B cell (primary cell): ENCODE results near the gene KRT12. TPM values are rescaled to one million over a fixed set of nuclear protein-coding genes. Genes with fewer than 3 reads are reported as not detected.

Source experiments
- ATAC-seq: fragments of 200-7000 bp; cut with Tn5 transposase; one replicate; pipeline ENCODE4 v1.10.0; 2021; ENCODE audit warnings: low read depth, mild to moderate bottlenecking, moderate number of reproducible peaks, moderate library complexity
- CTCF ChIA-PET: fragments of 350-600 bp; sonication (Branson Sonifier 250); formaldehyde crosslinking; loops from one replicate; lab custom pipeline; 2021; ENCODE audit warnings: antibody characterized with exemption, inconsistent platforms; lab: Charles Lee
- POLR2A ChIA-PET: fragments of 350-600 bp; sonication (Branson Sonifier 250); formaldehyde crosslinking; loops from one replicate; lab custom pipeline; 2021; ENCODE audit warnings: antibody characterized with exemption; lab: Charles Lee
- DNase-seq: peaks from one replicate; pipeline ENCODE4 v3.0.0; 2013
- H2AFZ ChIP-seq: 2 replicates; pipeline ENCODE4 v1.6.1; 2012; ENCODE audit warnings: mild to moderate bottlenecking, low read depth, low read length; ENCODE audit not compliant: insufficient read depth, poor library complexity, severe bottlenecking
- H3K27ac ChIP-seq, 2 donors: 1 replicate in 1 of 2; 2 replicates in 1 of 2; pipeline ENCODE4 v1.5.1; 2012 to 2013; ENCODE audit warnings: low read length in 2 of 2, mild to moderate bottlenecking in 2 of 2, moderate library complexity in 1 of 2
- H3K27me3 ChIP-seq, 4 experiments: fragments of 200-600 bp in 1 of 4; sonication (generic) in 1 of 4; replicated peaks in 1 of 4; 1 replicate in 2 of 4; 2 replicates in 2 of 4; pipeline versions ENCODE4 v1.6.1 to v1.7.0; 2013 to 2016; ENCODE audit warnings: low read length in 3 of 4, mild to moderate bottlenecking in 2 of 4, mixed read lengths in 1 of 4, moderate library complexity in 1 of 4; ENCODE audit not compliant: insufficient read depth in 4 of 4, control insufficient read depth in 3 of 4; ENCODE audit errors: control extremely low read depth in 1 of 4
- H3K36me3 ChIP-seq, 2 experiments: replicated peaks in 1 of 2; 1 replicate in 1 of 2; 2 replicates in 1 of 2; pipeline versions ENCODE4 v1.6.1 to v1.7.1; 2013; ENCODE audit warnings: low read length in 1 of 2; ENCODE audit not compliant: insufficient read depth in 2 of 2, control insufficient read depth in 1 of 2; ENCODE audit errors: control extremely low read depth in 1 of 2, extremely low read depth in 1 of 2
- H3K4me1 ChIP-seq, 2 donors: fragments of 200-600 bp in 1 of 2; sonication (generic) in 1 of 2; 1 replicate in 1 of 2; 2 replicates in 1 of 2; pipeline versions ENCODE4 v1.5.1 to v1.6.1; 2013 to 2017; ENCODE audit warnings: low read length in 2 of 2; ENCODE audit not compliant: control insufficient read depth in 2 of 2, insufficient read depth in 2 of 2
- H3K4me2 ChIP-seq: replicated peaks from 2 replicates; pipeline ENCODE3; 2012; ENCODE audit warnings: mild to moderate bottlenecking, low read depth, low read length; ENCODE audit not compliant: poor library complexity, severe bottlenecking
- H3K4me3 ChIP-seq, 5 experiments: fragments of 200-600 bp in 1 of 5; sonication (generic) in 1 of 5; 1 replicate in 3 of 5; 2 replicates in 2 of 5; pipeline versions ENCODE4 v1.5.1 to v1.7.0; 2011 to 2016; ENCODE audit warnings: low read length in 4 of 5, mild to moderate bottlenecking in 4 of 5, low read depth in 2 of 5, control low read depth in 1 of 5, moderate library complexity in 1 of 5; ENCODE audit not compliant: insufficient read depth in 1 of 5; ENCODE audit errors: control extremely low read depth in 1 of 5, extremely low read depth in 1 of 5
- H3K79me2 ChIP-seq: fragments of 200-600 bp; sonication (generic); one replicate; pipeline ENCODE4 v1.6.0; 2016; ENCODE audit warnings: low read length; ENCODE audit not compliant: control insufficient read depth, insufficient read depth
- H3K9ac ChIP-seq: fragments of 200-600 bp; sonication (generic); 2 replicates; pipeline ENCODE4 v1.6.1; 2017; ENCODE audit warnings: mild to moderate bottlenecking, low read length, moderate library complexity
- H3K9me3 ChIP-seq, 3 donors: one replicate each; pipeline versions ENCODE4 v1.6.1 to v1.7.1; 2013; ENCODE audit warnings: low read length in 2 of 3; ENCODE audit not compliant: control insufficient read depth in 2 of 3, insufficient read depth in 1 of 3; ENCODE audit errors: control extremely low read depth in 1 of 3
- H4K20me1 ChIP-seq: 2 replicates; pipeline ENCODE4 v1.6.0; 2012; ENCODE audit warnings: mild to moderate bottlenecking, low read length; ENCODE audit not compliant: insufficient read depth, control insufficient read depth, poor library complexity, severe bottlenecking
- H3K27ac Mint-ChIP-seq: one replicate; pipeline ENCODE4 v1.8.0; 2021; ENCODE audit warnings: mixed read lengths
- H3K27me3 Mint-ChIP-seq: one replicate; pipeline ENCODE4 v1.8.0; 2021; ENCODE audit warnings: mixed read lengths
- H3K4me1 Mint-ChIP-seq: one replicate; pipeline ENCODE4 v1.8.0; 2021; ENCODE audit warnings: mixed read lengths
- H3K4me3 Mint-ChIP-seq: one replicate; pipeline ENCODE4 v1.8.0; 2021; ENCODE audit warnings: mixed read lengths
- H3K9me3 Mint-ChIP-seq: one replicate; pipeline ENCODE4 v1.8.0; 2022; ENCODE audit warnings: mixed read lengths; ENCODE audit not compliant: insufficient read depth
- CTCF ChIP-seq: fragments of 200-600 bp; IDR thresholded peaks from one replicate; pipeline ENCODE4 v1.8.0; 2022; ENCODE audit warnings: antibody characterized with exemption, mild to moderate bottlenecking
- EZH2 ChIP-seq: IDR thresholded peaks from 2 replicates; pipeline ENCODE4 v1.6.1; 2012; ENCODE audit warnings: borderline replicate concordance, low read depth, mild to moderate bottlenecking, moderate library complexity, low read length; ENCODE audit not compliant: insufficient read depth, poor library complexity, severe bottlenecking
- WGBS: methylation state at CpG from one replicate; pipeline ENCODE4 v1.1.5; 2013; ENCODE audit warnings: missing lambda C conversion rate; ENCODE audit not compliant: insufficient coverage; 5-methylcytosine and 5-hydroxymethylcytosine counted together
- intact Hi-C: fragments of 100-400 bp; cut with micrococcal nuclease; formaldehyde crosslinking; loops from one replicate; pipeline ENCODE4 v1.10.0; 2022
- polyA minus RNA-seq: library from RNA; depleted of rRNA, polyadenylated mRNA; stranded (reverse); fragments of >200 nt; gene quantifications from 2 replicates; pipeline ENCODE4 v1.2.3, GENCODE V29; 2012
- polyA plus RNA-seq: library from polyadenylated mRNA; depleted of rRNA; stranded (reverse); fragments of >200 nt; gene quantifications from 2 replicates; pipeline ENCODE4 v1.2.3, GENCODE V29; 2012
- total RNA-seq, 2 donors: library from RNA; stranded (reverse); fragments of 120-200 nt in 1 of 2; gene quantifications; 1 replicate in 1 of 2; 2 replicates in 1 of 2; pipeline versions ENCODE4 v1.2.3 to v1.2.4, GENCODE V29; 2013 to 2022

KRT12 gene
- total RNA-seq: not detected in 2 replicates
- total RNA-seq (2013): not detected
- not detected in 2 replicates for polyA plus RNA-seq
- not detected in 2 replicates for polyA minus RNA-seq

- H3K27me3 ChIP-seq: peaks cover 0 to 17% (median 10%) of the 10 kb centered on the region in 4 experiments
- no peaks in the 10 kb centered on the region for H3K36me3 ChIP-seq
- CTCF ChIA-PET: interaction anchor here (0.9 kb wide), 1 partner anchor 782 kb away, joined by 3 read pairs; no protein-coding TSS in a partner anchor
- no peak for TF ChIP-seq EZH2
- TF ChIP-seq CTCF: no peak
- H3K4me2 ChIP-seq: no peak within 1 kb of the TSS
- ATAC-seq: no peak
- H3K4me1 Mint-ChIP-seq: no peaks in the 10 kb centered on the region
- H3K4me3 ChIP-seq: no peak within 1 kb of the TSS
- no peak within 1 kb of the TSS for H3K9ac ChIP-seq
- no peak within 1 kb of the TSS for H3K4me3 Mint-ChIP-seq
- no peaks in the 10 kb centered on the region for H3K79me2 ChIP-seq
- H3K9me3 Mint-ChIP-seq: no peaks in the 10 kb centered on the region
- no peak within 1 kb of the TSS for H3K27ac Mint-ChIP-seq
- WGBS: 91% methylated on average over 7 of the region's 8 CpGs
- peaks cover 43% of the 10 kb centered on the region for H3K27me3 Mint-ChIP-seq
- no peaks in the 10 kb centered on the region for H3K4me1 ChIP-seq
- no peak within 1 kb of the TSS for H3K27ac ChIP-seq
- H4K20me1 ChIP-seq: no peaks in the 10 kb centered on the region
- POLR2A ChIA-PET: no interaction called here
- intact Hi-C loops: no loop called here
- peaks cover 0 to 2% (median under 1%) of the 10 kb centered on the region in 3 donors for H3K9me3 ChIP-seq
- no peak within 1 kb of the TSS for H2AFZ ChIP-seq
- no peak for DNase-seq
These were observed at the start of gene KRT12 for GRCh38 chr17:40866838-40867237. KRT12 (minus strand) TSS chr17:40867223; CDS start chr17:40867186, 37 bp downstream.

GRCh38 chr17:40916366-40916765 is 49.3 kb upstream of the KRT12 start:
- Mint-ChIP-seq H3K4me3 (no peak overlapping the region), H3K27ac (no peak overlapping the region), H3K27me3 (peaks cover 19% of the 10 kb centered on the region), H3K9me3 (no peaks in the 10 kb centered on the region), H3K4me1 (peaks cover 3% of the 10 kb centered on the region)
- Histone ChIP-seq H3K9ac (no peak overlapping the region), H3K36me3 (no peaks in the 10 kb centered on the region), H3K27ac (no peak overlapping the region), H2AFZ (no peak overlapping the region), H3K4me3 (no peak overlapping the region), H4K20me1 (no peaks in the 10 kb centered on the region), H3K79me2 (no peaks in the 10 kb centered on the region), H3K4me2 (no peak overlapping the region), H3K9me3 (no peaks in the 10 kb centered on the region), H3K4me1 (no peaks in the 10 kb centered on the region), H3K27me3 (no peaks in the 10 kb centered on the region)
- ChIA-PET POLR2A (no interaction called here), CTCF (interaction anchor here (0.9 to 1.1 kb wide), 3 partner anchors 632 to 747 kb away, joined by 4 to 5 read pairs (median 4); no protein-coding TSS in a partner anchor)
- ATAC-seq (no peak), DNase-seq (no peak)
- WGBS: no CpG with 5 or more reads among the region's 1 CpG
- intact Hi-C loops: no loop called here
- no peak for TF ChIP-seq CTCF
- TF ChIP-seq EZH2: no peak
